HL-60 (cell line): ENCODE data around the gene HOXC13.

Experiments used
- GABPA ChIP-seq: IDR thresholded peaks from 2 replicates; pipeline ENCODE4 v1.6.1; 2012; ENCODE audit warnings: low read depth
- POLR2AphosphoS5 ChIP-seq: IDR thresholded peaks from 2 replicates; pipeline ENCODE4 v1.6.1; 2012; ENCODE audit warnings: low read depth
- TF ChIP-seq, protein P1 (sequence below): IDR thresholded peaks from one replicate; pipeline ENCODE4 v1.5.1; 2011; ENCODE audit warnings: low read length, control low read depth, inconsistent platforms; ENCODE audit not compliant: insufficient read depth
- TF ChIP-seq, protein P2 (sequence below): IDR thresholded peaks from 2 replicates; pipeline ENCODE4 v1.6.1; 2012; ENCODE audit warnings: low read depth; ENCODE audit not compliant: insufficient replicate concordance

DNA sequence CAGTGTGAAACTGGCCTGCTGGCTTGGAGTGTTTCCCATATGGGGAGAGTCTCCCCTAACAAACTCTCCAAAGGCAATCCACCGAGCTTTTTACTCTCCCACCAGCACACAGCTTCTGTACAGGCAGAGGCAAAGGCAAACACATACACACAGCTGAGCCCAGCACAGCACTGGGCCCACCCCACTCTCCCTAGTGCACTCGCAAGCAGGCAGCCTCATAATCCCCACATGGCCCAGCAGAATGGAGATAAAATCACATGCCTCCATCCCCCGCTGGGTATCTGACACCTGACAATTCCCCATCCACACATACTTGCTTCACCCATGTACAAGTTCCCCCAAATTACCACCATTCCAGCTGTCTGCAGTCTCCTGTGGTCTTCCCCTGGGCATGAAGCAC lies 19.5 kb downstream of the HOXC13 start:
- TF ChIP-seq, protein P1, sequence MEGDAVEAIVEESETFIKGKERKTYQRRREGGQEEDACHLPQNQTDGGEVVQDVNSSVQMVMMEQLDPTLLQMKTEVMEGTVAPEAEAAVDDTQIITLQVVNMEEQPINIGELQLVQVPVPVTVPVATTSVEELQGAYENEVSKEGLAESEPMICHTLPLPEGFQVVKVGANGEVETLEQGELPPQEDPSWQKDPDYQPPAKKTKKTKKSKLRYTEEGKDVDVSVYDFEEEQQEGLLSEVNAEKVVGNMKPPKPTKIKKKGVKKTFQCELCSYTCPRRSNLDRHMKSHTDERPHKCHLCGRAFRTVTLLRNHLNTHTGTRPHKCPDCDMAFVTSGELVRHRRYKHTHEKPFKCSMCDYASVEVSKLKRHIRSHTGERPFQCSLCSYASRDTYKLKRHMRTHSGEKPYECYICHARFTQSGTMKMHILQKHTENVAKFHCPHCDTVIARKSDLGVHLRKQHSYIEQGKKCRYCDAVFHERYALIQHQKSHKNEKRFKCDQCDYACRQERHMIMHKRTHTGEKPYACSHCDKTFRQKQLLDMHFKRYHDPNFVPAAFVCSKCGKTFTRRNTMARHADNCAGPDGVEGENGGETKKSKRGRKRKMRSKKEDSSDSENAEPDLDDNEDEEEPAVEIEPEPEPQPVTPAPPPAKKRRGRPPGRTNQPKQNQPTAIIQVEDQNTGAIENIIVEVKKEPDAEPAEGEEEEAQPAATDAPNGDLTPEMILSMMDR = no peak
- TF ChIP-seq GABPA = no peak
- TF ChIP-seq, protein P2, sequence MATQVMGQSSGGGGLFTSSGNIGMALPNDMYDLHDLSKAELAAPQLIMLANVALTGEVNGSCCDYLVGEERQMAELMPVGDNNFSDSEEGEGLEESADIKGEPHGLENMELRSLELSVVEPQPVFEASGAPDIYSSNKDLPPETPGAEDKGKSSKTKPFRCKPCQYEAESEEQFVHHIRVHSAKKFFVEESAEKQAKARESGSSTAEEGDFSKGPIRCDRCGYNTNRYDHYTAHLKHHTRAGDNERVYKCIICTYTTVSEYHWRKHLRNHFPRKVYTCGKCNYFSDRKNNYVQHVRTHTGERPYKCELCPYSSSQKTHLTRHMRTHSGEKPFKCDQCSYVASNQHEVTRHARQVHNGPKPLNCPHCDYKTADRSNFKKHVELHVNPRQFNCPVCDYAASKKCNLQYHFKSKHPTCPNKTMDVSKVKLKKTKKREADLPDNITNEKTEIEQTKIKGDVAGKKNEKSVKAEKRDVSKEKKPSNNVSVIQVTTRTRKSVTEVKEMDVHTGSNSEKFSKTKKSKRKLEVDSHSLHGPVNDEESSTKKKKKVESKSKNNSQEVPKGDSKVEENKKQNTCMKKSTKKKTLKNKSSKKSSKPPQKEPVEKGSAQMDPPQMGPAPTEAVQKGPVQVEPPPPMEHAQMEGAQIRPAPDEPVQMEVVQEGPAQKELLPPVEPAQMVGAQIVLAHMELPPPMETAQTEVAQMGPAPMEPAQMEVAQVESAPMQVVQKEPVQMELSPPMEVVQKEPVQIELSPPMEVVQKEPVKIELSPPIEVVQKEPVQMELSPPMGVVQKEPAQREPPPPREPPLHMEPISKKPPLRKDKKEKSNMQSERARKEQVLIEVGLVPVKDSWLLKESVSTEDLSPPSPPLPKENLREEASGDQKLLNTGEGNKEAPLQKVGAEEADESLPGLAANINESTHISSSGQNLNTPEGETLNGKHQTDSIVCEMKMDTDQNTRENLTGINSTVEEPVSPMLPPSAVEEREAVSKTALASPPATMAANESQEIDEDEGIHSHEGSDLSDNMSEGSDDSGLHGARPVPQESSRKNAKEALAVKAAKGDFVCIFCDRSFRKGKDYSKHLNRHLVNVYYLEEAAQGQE = no peak
- no peak for TF ChIP-seq POLR2AphosphoS5
